DMS153 treated with DMSO at 0.1 percent for 48 hours (cell line): ENCODE data around the gene CTXN1.
"Not testable (repeated sequence)": the region's sequence is repeated elsewhere in the genome, so short reads cannot be mapped to it uniquely, and the experiment has no call there.

Source experiments
- DNase-seq: peaks from one replicate; lab custom pipeline; 2025; ENCODE audit not compliant: unreplicated experiment; lab: John Stamatoyannopoulos, UW

The CTXN1 gene

DNA sequence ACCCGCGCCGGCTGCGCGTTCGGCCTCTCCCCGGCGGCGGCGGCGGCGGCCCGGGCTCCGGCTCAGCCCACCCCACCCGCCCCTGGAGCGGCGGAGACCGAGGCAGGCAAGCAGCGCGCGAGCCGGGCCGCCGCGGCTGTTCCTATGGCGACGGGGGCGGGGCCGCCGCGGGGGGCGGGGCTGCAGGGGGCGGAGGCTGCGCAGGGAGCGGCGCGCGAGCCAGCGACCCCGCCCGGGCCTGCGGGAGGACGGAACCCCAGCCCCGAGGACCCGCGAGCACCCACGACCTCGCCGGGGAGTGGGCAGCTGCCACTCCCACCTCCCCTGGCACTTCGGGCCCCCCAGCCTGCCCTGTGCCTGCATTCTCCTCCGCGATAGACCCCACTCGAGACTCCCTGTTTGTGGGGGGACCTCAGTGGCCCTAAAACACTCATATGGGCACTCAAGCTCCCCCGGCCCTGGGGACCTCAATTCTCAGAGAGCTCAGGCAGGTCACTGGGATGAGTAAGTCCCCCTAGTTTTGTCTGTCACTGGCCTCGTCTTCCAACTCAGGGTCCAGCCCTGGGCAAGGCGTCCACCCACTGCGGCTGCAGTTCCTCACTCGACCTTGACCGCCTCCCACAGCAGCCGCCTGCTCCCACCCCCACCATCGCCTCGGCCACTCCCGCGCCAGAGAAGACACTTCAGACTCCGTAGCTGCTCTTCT is at the start of gene CTXN1:
CTXN1 (minus strand) TSS at position 115 of the 706 bp plus-strand sequence. CDS start 597 bp downstream, outside the sequence.
- no peak for DNase-seq

DNA sequence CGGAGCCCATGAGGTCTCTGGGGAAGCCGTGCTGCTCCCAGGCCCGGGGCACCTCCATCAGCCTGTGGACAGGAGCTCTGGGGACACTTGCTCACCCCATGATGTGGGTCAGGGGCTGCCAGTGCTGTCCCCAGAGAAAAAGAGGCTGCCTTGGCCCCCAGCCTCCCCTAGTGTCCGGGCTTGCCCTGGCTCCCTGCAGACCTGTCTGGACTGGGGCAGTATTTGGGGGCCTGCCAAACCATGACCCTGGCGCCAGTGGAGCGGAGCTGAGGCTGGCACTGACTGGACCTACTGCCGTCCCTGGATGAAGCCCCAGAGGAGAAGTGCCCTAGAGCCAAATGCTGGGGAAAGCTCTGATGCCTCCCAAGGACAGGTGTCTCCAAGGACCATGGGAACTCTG is 49.1 kb upstream of the CTXN1 start:
- DNase-seq: no peak

DNA sequence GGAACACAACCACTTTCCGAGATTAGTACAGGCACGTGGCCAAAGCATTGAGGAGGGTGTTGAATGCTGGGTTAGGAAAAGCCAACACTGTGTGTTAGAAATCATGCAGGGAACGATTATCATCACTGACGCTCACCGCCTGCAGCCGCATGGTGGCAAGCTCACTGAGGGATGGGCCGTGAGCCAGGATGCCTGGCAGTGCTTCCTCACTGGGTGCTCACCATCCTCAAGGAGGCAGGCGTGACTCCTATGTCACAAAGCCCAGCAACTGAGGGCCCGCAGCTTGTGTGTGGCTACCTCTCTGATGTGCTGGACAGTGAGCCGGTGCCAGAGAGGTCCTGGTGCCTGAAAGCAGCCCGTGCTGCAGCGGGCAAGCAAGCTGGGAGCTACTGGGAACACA is 47.9 kb upstream of the CTXN1 start:
- DNase-seq: no peak

DNA sequence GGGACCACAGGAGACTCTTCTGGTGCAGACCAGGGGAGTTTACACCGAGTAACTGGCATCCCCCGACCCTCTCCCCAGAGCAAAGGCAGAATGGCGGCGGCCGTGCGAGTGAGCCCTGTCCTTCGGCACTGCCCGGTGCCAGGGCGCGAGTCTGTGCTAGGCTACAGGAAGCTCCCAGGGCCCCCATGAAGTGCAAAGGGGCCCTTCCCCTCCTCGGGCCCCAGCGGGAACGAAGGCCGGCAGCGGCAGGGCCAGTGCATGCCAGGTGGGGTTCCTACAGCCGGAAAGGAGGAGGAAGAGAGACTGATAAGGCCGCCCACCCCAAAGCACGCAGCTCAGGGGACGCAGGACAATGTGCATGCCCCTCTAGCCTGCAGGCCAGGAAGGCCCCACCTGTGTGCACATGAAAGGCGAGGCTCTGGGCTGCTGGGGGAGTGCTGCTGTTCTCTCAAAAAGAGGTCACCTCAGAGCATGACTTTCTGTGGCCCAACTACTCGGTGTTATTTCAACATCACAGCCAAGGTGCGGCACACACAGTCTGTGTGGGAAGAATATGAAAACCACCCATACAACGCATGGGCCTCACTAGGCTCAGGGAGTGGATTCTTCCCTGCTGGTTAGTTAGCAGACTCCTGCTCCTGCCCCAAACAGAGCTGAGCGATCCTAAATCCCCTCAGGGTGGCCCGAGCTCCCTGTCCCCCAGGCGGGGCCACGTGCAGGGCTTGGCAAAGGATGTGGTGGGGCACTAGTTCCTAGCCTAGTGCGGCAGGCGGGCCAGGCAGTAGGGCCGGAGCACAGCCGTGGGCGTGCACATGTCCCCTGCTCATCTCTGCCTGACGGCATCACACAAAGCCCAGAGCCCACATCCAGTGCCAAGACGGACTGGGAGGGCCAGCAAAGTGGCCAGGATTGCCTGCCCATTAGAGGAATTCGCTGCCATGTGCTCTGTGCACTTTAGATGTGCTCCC is 45.9 kb upstream of the CTXN1 start:
- no peak for DNase-seq

DNA sequence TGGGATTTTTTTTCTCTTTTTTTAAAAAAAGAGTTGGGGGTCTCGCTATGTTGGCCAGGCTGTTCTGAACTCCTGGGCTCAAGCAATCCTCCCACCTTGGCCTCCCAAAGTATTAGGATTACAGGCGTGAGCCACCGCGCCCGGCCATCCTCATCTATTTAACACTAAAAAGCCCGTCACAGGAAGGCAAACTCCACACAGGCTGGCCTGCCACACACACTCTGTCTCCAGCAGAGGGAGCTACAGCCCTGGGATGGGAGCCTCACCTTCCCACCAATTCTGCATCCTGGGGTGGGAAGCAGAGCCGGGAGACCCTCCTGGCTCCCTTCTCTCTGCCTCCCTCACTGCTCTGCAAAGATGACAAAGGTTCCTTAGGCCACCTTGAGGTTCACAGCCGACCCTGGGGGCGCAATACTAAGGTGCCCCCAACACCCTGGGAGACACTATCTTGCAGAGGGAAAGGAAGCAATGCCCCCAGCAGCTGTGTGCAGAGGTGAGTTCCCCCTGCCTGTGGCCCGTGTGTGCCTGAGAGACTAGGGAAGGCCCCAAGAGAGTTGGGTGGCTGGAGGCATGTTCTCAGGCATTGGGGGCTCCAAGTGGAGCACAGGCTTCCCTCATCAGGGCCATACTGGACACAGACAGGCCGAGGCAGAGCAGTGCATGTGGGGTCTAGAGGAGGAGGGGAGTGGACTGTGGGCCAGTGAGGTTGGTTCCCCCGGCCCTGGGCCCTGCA is 44.9 kb upstream of the CTXN1 start:
- no peak for DNase-seq

DNA sequence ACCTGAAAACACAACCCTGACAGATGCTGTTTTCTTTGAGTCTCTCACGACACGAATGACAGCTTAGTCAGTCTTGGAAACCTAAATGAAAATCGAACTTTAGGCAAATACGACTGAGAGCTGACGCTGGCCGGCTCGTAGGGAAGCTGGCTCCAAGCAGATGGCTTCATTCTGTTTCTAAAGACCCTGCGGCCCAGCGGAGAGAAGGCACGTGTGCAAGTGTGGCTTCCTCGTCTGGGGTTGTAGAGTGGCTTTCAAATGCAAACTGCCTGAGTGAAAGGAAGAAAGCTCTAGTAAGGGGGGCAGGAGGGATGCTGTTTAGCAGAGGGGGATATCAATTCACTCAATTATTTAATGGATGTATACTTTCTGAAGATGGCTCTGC is 43.6 kb upstream of the CTXN1 start:
- no peak for DNase-seq

DNA sequence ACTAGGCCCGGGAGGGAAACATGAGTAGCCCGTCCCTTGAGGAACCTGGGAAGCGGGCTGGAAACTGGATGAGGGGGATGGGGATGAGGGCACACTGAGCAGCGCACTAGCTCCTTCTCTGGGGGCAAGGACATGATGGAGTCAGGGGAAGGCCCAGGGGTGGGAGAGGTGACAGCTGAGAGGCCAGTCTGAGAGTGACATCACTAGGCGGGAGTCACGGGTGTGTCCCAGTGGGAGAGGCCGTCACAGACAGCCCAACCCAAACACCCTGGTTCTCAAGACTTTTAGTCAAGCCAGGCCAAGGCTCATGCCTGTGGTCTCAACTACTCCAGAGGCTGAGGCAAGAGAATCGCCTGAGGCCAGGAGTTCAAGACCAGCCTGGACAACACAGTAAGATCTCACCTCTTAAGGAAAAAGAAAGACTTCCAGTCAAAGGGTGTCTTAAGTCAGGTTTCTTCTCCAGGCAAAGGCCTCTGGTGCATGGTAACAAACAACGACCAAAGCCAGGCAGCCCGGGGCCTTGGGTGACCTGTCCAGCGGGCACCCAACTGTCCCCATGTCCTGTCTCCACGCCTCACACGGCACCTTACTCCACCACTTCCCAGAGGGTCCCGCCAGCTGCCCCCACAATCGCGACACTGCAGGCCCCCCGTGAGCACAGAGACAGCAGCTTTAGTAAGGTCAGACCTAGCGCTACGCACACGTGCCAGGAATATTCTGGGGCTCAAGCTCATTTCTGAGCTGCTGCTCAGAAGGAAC is 43.0 kb upstream of the CTXN1 start:
- DNase-seq: no peak

DNA sequence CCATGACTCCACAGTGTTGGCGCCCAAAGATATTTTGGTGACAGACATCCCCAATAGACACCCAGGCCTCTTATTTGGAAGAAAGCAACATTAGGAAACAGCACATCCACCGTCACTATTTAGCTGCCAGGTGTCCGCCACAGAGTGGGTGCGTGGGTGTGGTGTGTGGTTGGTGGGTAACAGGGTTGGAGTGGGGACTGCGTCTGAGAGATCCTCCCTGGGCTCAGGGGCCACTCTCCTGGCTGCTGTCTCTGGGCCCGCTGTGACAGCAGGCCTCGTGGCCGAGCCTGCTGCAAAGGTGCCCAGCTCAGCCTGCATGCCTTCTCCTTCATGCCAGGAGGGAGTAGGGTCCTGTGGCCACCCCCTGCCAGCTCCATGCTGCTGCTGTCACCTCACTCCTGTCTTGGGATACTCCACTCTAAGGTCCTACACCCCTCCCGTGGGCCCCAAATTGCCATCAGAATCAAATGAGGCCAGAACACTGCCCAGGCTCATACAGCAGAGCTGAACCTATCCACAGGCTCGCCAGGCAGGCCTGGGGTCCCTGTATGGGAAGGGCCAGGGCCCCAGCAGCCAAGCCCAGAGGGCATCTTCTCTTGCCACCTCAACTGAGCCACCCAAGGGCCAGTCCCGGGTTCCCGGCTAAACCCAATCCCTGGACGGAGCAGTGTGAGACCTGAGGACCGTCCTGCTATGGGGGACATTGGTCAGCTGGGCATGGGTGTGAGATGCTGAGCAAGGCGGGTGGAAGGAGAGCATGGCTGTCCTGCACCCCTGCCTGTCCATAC is 42.3 kb upstream of the CTXN1 start:
- no peak for DNase-seq

DNA sequence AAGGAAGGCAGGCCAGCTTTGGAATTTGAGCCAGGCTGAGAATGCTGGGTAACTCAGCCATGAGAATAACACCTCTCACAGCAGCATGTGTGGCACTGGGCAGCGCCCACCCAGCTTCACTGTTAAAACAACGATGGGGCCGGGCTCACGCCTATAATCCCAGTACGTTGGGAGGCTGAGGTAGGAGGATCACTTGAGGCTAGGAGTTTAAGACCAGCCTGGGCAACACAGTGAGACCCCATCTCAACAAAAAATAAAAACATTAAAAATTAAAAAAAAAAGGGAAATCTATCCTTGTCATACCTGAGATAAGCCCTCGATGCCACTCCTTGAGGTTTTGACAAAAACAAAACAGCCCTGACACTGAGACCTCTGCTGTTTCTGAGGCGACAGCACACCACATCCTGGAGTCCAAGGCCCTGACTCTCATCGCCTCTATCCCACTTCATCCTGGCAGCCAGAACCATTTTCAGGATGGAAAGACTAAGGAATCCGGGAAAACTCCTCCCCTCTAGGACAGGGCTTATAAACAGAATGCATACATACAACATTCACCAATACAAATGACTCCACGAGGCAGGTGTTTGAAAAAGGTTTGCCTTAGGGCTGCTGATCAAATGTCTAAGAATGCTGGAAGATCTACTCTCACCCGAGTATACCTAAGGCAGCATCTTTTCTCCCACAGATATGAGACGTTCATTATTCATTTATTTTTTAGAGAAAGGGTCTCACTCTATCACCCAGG is 40.2 kb upstream of the CTXN1 start:
- no peak for DNase-seq

DNA sequence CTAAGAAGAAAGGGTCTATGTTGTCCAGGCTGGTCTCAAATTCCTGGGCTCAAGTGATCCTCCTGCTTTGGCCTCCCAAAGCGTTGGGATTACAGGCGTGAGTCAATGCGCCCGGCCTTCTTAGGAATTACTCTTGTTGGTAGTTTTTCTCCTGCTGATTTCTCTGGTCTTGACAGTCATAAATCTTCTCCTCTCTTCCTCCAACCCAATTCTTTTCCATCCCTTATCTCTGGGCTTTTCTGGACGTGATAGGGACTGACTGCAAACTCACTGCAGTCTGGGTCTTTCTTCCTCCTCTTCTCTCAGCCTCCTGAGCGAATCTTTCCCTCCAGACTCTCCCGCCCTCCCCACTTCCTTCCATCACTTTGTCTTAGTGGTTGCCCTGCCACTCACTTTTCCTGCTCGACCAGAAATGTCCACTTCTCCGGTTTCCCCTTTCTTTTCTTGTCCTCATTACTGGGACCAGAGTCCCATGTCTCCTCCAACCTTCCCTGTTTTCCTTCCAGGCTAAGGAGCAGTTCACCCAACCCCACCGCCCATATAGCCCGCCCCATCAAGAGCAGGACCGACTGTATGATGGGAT is 39.4 kb upstream of the CTXN1 start:
- no peak for DNase-seq

DNA sequence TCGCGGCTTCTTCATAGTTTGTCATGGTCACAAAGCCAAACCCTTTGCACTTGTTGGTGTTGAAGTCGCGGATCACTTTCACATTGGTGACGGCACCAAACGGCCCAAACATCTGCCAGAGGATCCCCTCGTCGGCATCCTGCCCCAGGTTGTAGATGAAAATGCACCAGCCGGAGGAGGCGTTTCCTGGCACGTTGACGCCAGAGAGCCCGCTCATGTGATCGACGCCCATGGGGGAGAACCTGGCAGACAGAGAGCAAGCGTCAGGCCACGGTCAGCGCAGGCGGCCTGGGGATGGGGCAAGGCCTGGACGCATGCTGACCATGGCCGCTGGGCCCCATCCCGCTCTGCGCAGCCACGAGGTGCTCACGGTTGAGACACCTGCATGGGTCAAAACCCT is 37.6 kb upstream of the CTXN1 start:
- DNase-seq: no peak

DNA sequence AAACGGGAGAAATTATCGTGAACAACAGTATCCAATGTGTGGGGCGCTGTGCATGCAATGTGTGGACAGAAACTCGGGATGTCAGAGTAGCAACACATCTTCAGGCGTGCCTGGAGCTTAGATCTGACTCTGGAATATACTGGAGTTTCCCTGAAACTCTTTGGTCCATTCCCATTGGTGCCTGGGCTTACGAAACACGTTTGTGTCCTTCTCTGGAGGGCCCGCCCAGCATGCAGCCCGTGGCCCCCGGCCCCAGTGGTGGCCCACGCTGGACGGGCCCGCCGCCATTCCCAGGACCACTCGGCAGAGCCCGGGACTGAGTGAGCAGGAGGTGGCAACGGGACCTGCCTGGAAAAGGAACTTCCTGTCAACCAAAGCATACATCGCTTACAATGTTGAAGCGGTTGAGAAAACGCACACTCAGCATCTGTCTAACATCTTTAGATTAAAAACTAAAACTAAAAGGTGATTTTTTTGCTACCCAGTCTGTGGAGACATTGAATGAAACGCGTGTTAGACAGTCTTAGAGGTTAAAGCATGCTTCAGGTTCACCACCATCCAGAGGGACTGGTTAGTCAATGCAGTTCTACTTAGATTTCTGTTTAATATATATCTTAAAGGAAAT is 36.8 kb upstream of the CTXN1 start:
- no peak for DNase-seq

DNA sequence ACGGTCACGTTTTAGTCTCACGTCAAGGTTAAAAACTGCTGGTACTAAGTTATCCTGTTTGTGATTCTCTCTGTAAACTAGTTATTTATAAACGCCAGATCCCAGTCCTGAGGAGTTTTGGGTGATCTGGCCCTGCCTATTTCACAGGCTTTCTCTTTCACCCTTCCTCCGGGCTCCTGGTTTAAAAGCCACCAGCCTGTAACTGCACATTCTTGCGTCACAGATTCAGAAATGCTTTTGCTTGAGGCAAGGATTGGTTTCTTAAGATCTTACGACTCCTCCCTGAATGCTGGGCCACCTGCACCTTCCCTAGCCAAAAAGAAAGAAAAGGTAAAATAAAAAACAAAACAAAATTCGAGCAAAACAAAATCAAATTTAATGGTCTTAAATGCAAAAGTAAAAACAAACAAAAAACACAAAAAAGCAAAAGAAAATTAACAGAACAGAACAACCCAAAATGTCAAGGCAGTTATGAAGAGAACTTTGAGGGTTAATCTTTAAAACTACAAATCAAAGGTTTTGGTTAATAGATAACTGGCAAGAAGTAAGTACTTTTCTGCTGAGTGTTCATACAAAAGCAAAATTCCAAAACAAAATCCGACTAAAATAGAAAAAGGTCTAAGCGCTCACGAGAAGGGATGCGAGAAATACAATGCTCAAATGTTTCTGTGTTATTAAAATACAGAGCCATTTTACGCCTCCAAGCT is 36.1 kb upstream of the CTXN1 start:
- no peak for DNase-seq

DNA sequence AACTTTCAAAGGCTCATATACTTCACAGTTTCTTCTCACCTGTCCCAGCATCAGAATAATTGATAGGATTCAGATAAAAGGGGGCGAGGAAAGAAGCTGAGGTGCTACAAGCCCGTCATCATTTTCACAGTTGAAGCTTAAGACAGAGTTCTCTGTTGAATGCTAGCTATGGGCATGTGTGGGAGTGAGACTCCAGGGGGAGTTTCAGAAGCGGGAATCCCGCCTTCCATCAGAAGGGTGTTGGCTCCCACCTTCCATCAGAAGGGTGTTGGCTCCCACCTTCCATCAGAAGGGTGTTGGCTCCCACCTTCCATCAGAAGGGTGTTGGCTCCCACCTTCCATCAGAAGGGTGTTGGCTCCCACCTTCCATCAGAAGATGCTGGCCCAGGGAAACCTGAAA is 35.1 kb upstream of the CTXN1 start:
- DNase-seq: not testable (repeated sequence)

DNA sequence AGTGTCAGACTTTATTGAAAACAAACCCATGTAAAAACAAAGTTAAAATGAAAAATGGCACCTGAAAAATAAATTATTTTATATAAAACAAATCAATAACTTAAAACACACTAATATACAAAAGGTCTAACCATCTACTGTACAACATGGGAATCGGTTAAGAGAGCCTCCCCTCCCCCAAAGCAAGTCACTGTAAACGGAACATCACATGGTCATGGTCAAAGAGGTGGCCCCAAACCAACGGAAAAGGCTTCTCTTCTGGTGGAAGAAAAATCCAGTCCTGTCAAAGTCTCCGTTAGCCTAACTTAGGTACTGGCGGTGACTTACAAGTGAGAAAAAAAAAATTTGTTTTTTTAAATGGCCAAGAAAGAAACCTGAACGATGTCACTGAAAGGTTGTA is 33.3 kb upstream of the CTXN1 start:
- no peak for DNase-seq

DNA sequence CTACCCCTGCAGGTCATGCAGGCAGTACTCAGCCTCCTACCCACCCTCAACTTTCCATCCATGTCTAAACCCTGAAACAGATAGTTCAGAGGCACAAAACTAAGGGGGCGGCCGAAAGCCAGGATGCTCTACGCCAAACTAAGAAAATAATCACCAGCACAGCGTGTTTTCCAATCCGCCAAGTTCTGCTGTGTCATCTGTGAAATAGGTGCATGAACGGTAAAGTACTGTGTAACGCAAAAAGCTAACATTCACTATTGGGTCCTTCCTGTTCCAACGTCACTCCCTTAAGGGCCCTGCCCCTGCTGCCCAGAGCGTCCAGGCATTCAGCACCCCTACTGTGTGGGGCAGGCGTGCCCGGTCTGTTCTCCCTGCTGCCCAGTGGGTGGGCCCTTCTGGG is 29.8 kb upstream of the CTXN1 start:
- DNase-seq: no peak

DNA sequence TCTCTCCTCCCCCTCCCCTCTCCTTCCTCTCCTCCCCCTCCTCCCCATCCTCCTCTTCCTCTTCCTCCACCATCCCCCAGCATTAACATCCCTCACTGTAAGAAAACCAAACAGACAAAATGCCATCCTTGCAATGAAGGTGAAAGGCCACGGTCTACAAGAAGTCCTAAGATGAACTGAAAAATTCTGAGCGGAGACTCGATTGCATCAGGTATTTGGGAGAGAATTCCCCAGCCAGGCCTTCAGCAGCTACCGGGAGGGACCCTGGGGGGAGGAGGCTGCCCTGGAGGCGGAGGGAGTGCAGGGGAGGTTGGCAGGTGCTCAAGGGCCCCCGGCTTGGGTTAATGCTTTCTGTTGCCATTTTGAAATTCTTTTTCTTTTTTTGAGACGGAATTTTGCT is 27.6 kb upstream of the CTXN1 start:
- no peak for DNase-seq

DNA sequence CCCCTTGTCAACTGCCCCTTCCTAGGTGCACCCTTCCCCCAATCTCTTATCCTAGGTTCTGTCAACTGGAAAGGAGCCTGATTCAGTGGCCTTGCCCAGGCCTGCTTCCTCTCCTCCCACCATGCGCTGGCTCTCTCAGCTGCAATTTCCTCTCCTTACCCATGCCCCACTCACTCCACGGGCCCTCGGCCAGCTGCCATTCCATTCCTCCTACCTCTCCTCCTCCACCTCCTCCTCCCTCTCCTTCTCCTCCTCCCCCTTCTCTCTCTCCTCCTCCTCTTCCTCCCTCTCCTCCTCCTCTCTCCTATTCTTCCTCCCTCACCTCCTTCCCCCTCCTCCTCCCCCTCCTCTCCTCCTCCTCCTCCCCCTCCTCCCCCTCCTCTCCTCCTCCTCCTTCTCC is 27.1 kb upstream of the CTXN1 start:
- no peak for DNase-seq
